ENCODE data around the gene CPNE2.

Gene CPNE2

DNA sequence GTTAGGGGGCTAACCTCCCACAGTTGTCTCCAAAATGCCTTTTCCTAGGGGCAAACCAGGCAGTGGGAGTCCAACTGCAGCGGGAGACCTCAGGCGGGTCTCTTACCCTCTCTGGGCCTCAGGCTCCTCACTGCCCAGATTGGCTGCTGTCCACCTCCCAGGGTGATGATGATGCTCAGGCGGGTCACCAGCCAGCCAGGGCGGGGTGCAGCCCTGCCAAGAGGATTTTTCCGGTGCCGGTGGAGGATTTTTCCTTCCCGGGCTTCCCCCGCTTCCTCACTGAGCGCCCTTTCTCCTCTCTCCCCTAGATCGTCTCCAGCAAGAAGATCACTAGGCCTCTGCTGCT is 22.8 kb downstream of the CPNE2 start:
- Histone ChIP-seq H3K27ac (ENCODE audit: low read length) (no peak overlapping the region), H3K9ac (ENCODE audit: low read depth, low read length) (no peak overlapping the region), H3K36me3 (ENCODE audit: insufficient read depth, low read depth, low read length) (no peaks in the 10 kb centered on the region), H3K9me3 (ENCODE audit: insufficient read depth, low read depth, low read length) (no peaks in the 10 kb centered on the region), H3K4me1 (ENCODE audit: insufficient read depth, low read length) (no peaks in the 10 kb centered on the region; the same call in 1 of the 2 replicates), H3K4me3 (ENCODE audit: low read length) (no peak overlapping the region), H3K27me3 (ENCODE audit: insufficient read depth, low read length) (no peaks in the 10 kb centered on the region)

DNA sequence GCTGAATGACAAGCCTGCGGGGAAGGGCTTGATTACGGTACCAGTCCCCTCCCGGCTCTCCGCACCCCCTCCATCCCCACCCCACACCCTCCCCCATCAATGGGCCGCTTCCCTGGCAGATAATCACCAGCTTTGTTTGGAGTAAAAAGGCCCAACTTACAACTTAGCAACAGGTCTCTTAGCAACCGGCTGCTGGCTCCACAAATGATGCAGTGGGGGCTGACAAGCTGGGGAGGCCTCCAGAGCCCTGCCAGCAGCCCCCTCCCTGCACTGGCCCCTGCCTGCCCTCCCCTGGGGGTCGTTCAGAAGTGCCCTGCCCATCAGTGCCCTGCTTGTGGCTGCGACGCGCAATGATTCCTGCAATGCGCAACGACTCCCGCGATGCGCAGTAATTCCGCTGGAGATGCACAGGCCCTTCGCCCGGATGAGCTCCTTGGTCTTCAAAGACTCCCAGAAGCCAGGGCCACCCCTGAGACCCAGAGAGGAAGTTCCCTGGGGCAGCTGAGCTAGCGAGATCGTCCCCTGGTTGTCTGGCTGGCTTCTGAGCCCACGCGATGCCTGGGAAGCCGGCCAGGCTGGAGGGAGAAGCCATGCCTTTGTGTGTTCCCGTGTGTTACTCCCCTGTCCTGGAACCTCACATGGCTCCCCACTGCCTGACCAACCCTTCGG is 23.3 kb downstream of the CPNE2 start:
- Histone ChIP-seq H3K4me1 (ENCODE audit: insufficient read depth, low read length) (no peaks in the 10 kb centered on the region; the same call in 1 of the 2 replicates), H3K9me3 (ENCODE audit: insufficient read depth, low read depth, low read length) (no peaks in the 10 kb centered on the region), H3K36me3 (ENCODE audit: insufficient read depth, low read depth, low read length) (no peaks in the 10 kb centered on the region), H3K4me3 (ENCODE audit: low read length) (no peak overlapping the region), H3K9ac (ENCODE audit: low read depth, low read length) (no peak overlapping the region), H3K27me3 (ENCODE audit: insufficient read depth, low read length) (no peaks in the 10 kb centered on the region), H3K27ac (ENCODE audit: low read length) (peak overlapping the region; percentile 22)

DNA sequence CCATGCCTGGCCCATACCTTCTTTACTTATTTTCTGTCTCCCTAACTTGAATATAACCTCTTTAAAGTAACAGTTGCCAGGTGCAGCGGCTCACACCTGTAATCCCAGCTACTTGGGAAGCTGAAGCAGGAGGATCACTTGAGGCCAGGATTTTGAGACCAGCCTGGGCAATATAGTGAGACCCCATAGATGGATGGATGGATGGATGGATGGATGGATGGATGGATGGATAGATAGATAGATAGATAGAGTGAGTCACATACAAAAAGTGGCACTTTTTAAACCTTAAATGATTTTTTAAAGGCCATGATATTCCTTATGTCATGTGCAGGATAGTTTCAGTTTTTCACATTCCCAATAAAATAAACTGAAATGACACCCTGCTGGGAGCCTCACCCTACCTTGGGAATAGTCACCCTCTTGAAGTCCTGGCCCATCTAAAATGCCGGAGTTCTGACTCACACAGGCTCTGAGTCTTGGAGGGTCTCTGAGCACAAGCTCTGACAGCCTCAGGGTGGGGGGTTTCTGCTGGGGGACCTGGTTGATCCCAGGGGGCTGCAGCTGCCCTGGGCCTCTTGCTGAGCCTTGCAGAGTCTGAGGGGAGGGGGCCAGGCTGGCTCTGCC is 26.2 kb downstream of the CPNE2 start:
- no peaks in the 10 kb centered on the region; the same call in 1 of the 2 replicates for H3K4me1 ChIP-seq (ENCODE audit: insufficient read depth, low read length)
- no peaks in the 10 kb centered on the region for H3K36me3 ChIP-seq (ENCODE audit: insufficient read depth, low read depth, low read length)

GRCh38 chr16:57123216-57123973 is 31.0 kb downstream of the CPNE2 start:
- no peak overlapping the region for H3K9ac ChIP-seq (ENCODE audit: low read depth, low read length)
- no peaks in the 10 kb centered on the region for H3K9me3 ChIP-seq (ENCODE audit: insufficient read depth, low read depth, low read length)
- H3K27me3 ChIP-seq (ENCODE audit: insufficient read depth, low read length): no peaks in the 10 kb centered on the region
- no peaks in the 10 kb centered on the region for H3K36me3 ChIP-seq (ENCODE audit: insufficient read depth, low read depth, low read length)
- no peaks in the 10 kb centered on the region for H3K4me1 ChIP-seq (ENCODE audit: insufficient read depth, low read length)
- H3K4me3 ChIP-seq (ENCODE audit: low read length): no peak overlapping the region
- no peak overlapping the region for H3K27ac ChIP-seq (ENCODE audit: low read length)

More for the DNA sequence above, 26.2 kb downstream of the CPNE2 start:
- H3K9ac ChIP-seq (ENCODE audit: low read depth, low read length): no peak overlapping the region
- H3K27ac ChIP-seq (ENCODE audit: low read length): no peak overlapping the region
- H3K9me3 ChIP-seq (ENCODE audit: insufficient read depth, low read depth, low read length): no peaks in the 10 kb centered on the region
- H3K27me3 ChIP-seq (ENCODE audit: insufficient read depth, low read length): no peaks in the 10 kb centered on the region
- H3K4me3 ChIP-seq (ENCODE audit: low read length): no peak overlapping the region

DNA sequence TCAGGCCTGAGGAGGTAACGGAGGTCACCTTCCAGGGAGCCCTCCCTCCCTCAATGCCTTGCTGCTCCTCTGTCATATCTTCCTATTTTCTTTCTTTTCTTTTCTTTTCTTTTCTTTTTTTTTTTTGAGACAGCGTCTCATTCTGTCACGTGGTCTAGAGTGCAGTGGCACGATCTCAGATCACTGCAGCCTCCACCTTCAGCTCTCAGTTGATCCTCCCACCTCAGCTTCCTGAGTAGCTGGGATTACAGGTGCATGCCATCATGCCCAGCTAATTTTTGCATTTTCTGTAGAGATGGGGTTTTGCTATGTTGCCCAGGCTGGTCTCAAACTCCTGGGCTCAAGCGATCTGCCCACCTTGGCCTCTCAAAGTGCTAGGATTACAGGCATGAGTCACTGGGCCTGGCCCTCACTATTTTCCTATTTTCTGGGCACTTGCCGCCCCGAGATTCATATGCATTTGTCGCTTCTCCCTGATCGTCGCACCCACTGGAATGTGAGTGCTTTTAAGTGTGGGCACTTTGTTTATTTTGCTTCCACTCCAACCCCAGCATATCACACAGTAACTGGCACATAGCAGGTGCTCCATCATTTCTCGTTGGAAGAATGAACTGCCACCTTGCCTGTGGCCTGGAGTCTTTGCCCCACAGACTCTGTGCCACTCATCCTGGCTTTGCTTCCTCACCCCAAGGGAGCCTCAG is 31.7 kb downstream of the CPNE2 start:
- Histone ChIP-seq H3K9me3 (ENCODE audit: insufficient read depth, low read depth, low read length) (no peaks in the 10 kb centered on the region), H3K27ac (ENCODE audit: low read length) (no peak overlapping the region), H3K4me1 (ENCODE audit: insufficient read depth, low read length) (no peaks in the 10 kb centered on the region), H3K27me3 (ENCODE audit: insufficient read depth, low read length) (no peaks in the 10 kb centered on the region), H3K9ac (ENCODE audit: low read depth, low read length) (no peak overlapping the region), H3K36me3 (ENCODE audit: insufficient read depth, low read depth, low read length) (no peaks in the 10 kb centered on the region), H3K4me3 (ENCODE audit: low read length) (no peak overlapping the region)

- H3K9me3 ChIP-seq (ENCODE audit: insufficient read depth, low read depth, low read length): no peaks in the 10 kb centered on the region
- H3K4me1 ChIP-seq (ENCODE audit: insufficient read depth, low read length): no peaks in the 10 kb centered on the region
- no peaks in the 10 kb centered on the region for H3K27me3 ChIP-seq (ENCODE audit: insufficient read depth, low read length)
- no peak overlapping the region for H3K4me3 ChIP-seq (ENCODE audit: low read length)
- H3K36me3 ChIP-seq (ENCODE audit: insufficient read depth, low read depth, low read length): no peaks in the 10 kb centered on the region
- no peak overlapping the region for H3K9ac ChIP-seq (ENCODE audit: low read depth, low read length)
- no peak overlapping the region for H3K27ac ChIP-seq (ENCODE audit: low read length)
Observed at GRCh38 chr16:57125376-57125775, 33.0 kb downstream of the CPNE2 start.

DNA sequence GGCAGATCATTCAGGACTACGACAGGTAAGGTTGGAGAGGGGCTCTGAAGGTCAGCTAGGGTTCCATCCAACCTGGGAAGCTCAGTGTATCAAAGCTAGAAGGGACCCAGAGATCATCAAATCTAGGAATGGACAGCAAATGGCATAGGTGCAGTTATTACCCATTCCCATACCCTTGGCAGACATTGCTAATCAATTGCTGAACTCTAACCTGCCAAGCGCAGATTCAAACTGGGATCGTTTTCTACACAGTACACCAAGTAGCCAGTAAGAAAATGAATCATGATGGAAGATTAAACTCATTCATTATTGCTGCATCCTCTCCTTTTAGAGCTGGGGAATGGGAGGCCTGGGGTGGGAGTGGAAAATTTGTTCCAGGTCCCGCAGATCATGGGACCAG is 33.6 kb downstream of the CPNE2 start:
- Histone ChIP-seq H3K9me3 (ENCODE audit: insufficient read depth, low read depth, low read length) (no peaks in the 10 kb centered on the region), H3K27me3 (ENCODE audit: insufficient read depth, low read length) (no peaks in the 10 kb centered on the region), H3K9ac (ENCODE audit: low read depth, low read length) (no peak overlapping the region), H3K36me3 (ENCODE audit: insufficient read depth, low read depth, low read length) (no peaks in the 10 kb centered on the region), H3K27ac (ENCODE audit: low read length) (no peak overlapping the region), H3K4me3 (ENCODE audit: low read length) (no peak overlapping the region), H3K4me1 (ENCODE audit: insufficient read depth, low read length) (no peaks in the 10 kb centered on the region)

DNA sequence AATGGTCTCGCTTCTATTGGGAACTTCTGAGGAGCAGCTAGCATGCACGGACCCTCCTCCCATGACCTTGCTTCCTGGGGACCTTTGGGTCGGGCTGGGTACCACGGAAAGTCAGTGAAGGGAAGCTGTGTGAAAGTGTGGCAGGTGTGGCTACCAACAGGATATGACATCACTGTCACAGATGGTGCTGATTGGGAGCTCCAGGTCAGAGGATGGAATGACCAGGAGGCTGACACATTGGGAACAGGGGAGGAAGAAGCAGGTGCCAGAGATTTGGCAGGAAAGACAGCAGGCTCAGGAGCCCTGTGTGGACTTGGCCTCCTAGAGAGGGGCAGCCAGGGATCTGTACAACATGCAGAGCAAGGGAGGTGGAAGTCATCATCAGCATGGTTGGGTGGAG is 34.0 kb downstream of the CPNE2 start:
- H3K9me3 ChIP-seq (ENCODE audit: insufficient read depth, low read depth, low read length): no peaks in the 10 kb centered on the region
- H3K4me3 ChIP-seq (ENCODE audit: low read length): no peak overlapping the region
- no peak overlapping the region for H3K9ac ChIP-seq (ENCODE audit: low read depth, low read length)
- no peaks in the 10 kb centered on the region for H3K4me1 ChIP-seq (ENCODE audit: insufficient read depth, low read length)
- no peaks in the 10 kb centered on the region for H3K27me3 ChIP-seq (ENCODE audit: insufficient read depth, low read length)
- no peak overlapping the region for H3K27ac ChIP-seq (ENCODE audit: low read length)
- H3K36me3 ChIP-seq (ENCODE audit: insufficient read depth, low read depth, low read length): no peaks in the 10 kb centered on the region

GRCh38 chr16:57127037-57127763 is 34.8 kb downstream of the CPNE2 start:
- no peaks in the 10 kb centered on the region for H3K9me3 ChIP-seq (ENCODE audit: insufficient read depth, low read depth, low read length)
- no peaks in the 10 kb centered on the region for H3K4me1 ChIP-seq (ENCODE audit: insufficient read depth, low read length)
- H3K36me3 ChIP-seq (ENCODE audit: insufficient read depth, low read depth, low read length): no peaks in the 10 kb centered on the region
- no peak overlapping the region for H3K9ac ChIP-seq (ENCODE audit: low read depth, low read length)
- no peaks in the 10 kb centered on the region for H3K27me3 ChIP-seq (ENCODE audit: insufficient read depth, low read length)
- no peak overlapping the region for H3K27ac ChIP-seq (ENCODE audit: low read length)
- H3K4me3 ChIP-seq (ENCODE audit: low read length): no peak overlapping the region

DNA sequence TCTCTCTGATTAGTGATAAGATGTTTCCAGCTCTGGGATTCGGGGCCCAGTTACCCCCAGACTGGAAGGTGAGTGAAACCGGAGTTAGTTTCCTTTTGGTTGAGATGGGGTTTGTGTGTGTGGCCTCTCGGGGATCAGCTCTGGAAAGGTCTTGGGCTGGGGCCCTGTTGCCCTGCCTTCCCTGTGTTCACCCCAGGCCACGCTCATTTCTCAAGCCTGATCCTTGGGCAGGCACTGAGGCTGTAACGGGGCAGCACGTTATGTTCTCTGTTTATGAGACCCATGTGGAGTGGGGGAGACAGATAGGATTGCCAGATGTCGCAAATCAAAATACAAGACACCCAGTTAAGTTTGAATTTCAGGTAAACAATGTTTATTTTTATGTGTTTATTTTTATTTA is 35.5 kb downstream of the CPNE2 start:
- Histone ChIP-seq H3K27me3 (ENCODE audit: insufficient read depth, low read length) (no peaks in the 10 kb centered on the region), H3K27ac (ENCODE audit: low read length) (no peak overlapping the region), H3K4me1 (ENCODE audit: insufficient read depth, low read length) (no peaks in the 10 kb centered on the region), H3K9ac (ENCODE audit: low read depth, low read length) (no peak overlapping the region), H3K4me3 (ENCODE audit: low read length) (no peak overlapping the region), H3K9me3 (ENCODE audit: insufficient read depth, low read depth, low read length) (no peaks in the 10 kb centered on the region), H3K36me3 (ENCODE audit: insufficient read depth, low read depth, low read length) (no peaks in the 10 kb centered on the region)

- Histone ChIP-seq H3K27me3 (ENCODE audit: insufficient read depth, low read length) (no peaks in the 10 kb centered on the region), H3K36me3 (ENCODE audit: insufficient read depth, low read depth, low read length) (no peaks in the 10 kb centered on the region), H3K9ac (ENCODE audit: low read depth, low read length) (no peak overlapping the region), H3K4me1 (ENCODE audit: insufficient read depth, low read length) (no peaks in the 10 kb centered on the region), H3K4me3 (ENCODE audit: low read length) (no peak overlapping the region), H3K27ac (ENCODE audit: low read length) (no peak overlapping the region), H3K9me3 (ENCODE audit: insufficient read depth, low read depth, low read length) (no peaks in the 10 kb centered on the region)
Observed at GRCh38 chr16:57128771-57129389, 36.5 kb downstream of the CPNE2 start.
